Right lobe of liver (tissue), 6 donors: Measurements from ENCODE around the gene RNF214. TPM values are rescaled to one million over a fixed set of nuclear protein-coding genes. Genes with fewer than 3 reads are reported as not detected.
A peak's percentile ranks its signal among the peaks of the same experiment; 100 is the strongest.

Source experiments
- ATAC-seq, 4 donors: fragments of 200-7000 bp; cut with Tn5 transposase; one replicate each; pipeline ENCODE4 v1.9.1; 2020; ENCODE audit warnings: mild to moderate bottlenecking in 4 of 4, moderate library complexity in 4 of 4
- DNase-seq, 3 donors: peaks; one replicate each; pipeline ENCODE4 v3.0.0-alpha.2; 2020
- H3K27ac ChIP-seq, 3 donors: fragments of 200-600 bp; one replicate each; pipeline ENCODE4 v1.8.0; 2022
- H3K27me3 ChIP-seq, 2 donors: fragments of 200-600 bp; one replicate each; pipeline ENCODE4 v1.8.0; 2022
- H3K36me3 ChIP-seq, 4 donors: fragments of 200-600 bp; sonication (generic) in 1 of 4; one replicate each; pipeline versions ENCODE4 v1.5.1 to v1.8.0; 2017 to 2022; ENCODE audit warnings: control low read depth in 1 of 4
- H3K4me1 ChIP-seq, 4 donors: fragments of 200-600 bp; sonication (generic) in 1 of 4; one replicate each; pipeline versions ENCODE4 v1.5.1 to v1.8.0; 2017 to 2022; ENCODE audit warnings: control low read depth in 1 of 4
- H3K4me3 ChIP-seq, 3 donors: fragments of 200-600 bp; one replicate each; pipeline ENCODE4 v1.8.0; 2022
- H3K9me3 ChIP-seq, 4 donors: fragments of 200-600 bp; sonication (generic) in 1 of 4; one replicate each; pipeline versions ENCODE4 v1.5.1 to v1.8.0; 2017 to 2022; ENCODE audit warnings: control low read depth in 1 of 4
- CTCF ChIP-seq, 4 donors: fragments of 200-600 bp in 3 of 4; fragments of 450-650 bp in 1 of 4; IDR thresholded peaks; one replicate each; pipeline versions ENCODE4 v1.5.1 to v1.8.0; 2016 to 2022; ENCODE audit warnings: antibody characterized with exemption in 4 of 4, mild to moderate bottlenecking in 2 of 4
- POLR2A ChIP-seq: fragments of 450-650 bp; IDR thresholded peaks from one replicate; pipeline ENCODE4 v1.6.1; 2017; ENCODE audit warnings: antibody characterized with exemption, mild to moderate bottlenecking
- WGBS: methylation state at CpG from one replicate; pipeline ENCODE4 v1.1.6; 2018; ENCODE audit warnings: low coverage, low lambda C conversion rate; ENCODE audit not compliant: insufficient coverage; ENCODE audit errors: missing lambda C conversion rate; 5-methylcytosine and 5-hydroxymethylcytosine counted together
- intact Hi-C, 2 donors: fragments of 100-400 bp; cut with DNase I; formaldehyde crosslinking; loops; one replicate each; pipeline versions ENCODE4 v1.11.2 to v1.14.1; 2022
- total RNA-seq, 6 experiments: library from RNA; depleted of rRNA in 2 of 6; stranded (reverse); fragments of >200 nt in 2 of 6; fragmentation: NEBNext Ultra II Directional in 3 of 6; extraction: Animal tissue kit (Norgen Biotek cat#: 25700) in 3 of 6; gene quantifications; one replicate each; pipeline versions ENCODE4 v1.1.0 to v1.2.4, GENCODE V29; 2016 to 2023
- donor health status: DM: no; HTN: yes; CAD: no.
- donor health status: DM: no; HTN: no; CAD: no.
- donor health status: DM: no; HTN: no; CAD: no.
- donor health status: DM: no; HTN: yes; CAD: no.
- donor health status: DM: no; HTN: yes; CAD: no.

RNF214 gene
- total RNA-seq, 6 experiments from 2014 or later, result 5.6 to 9.4 (median 7.3) TPM

GRCh38 chr11:117199053-117199915 is 33.2 kb upstream of the RNF214 start, which contains the start of gene TAGLN:
TSS of gene TAGLN (plus strand) at chr11:117199370. CDS start at chr11:117203014, 3,644 bp downstream.
- H3K27ac ChIP-seq, result peak within 1 kb of the TSS; percentile 56 to 69 (median 59)
- no peaks in the 10 kb centered on the region for H3K4me1 ChIP-seq
- H3K36me3 ChIP-seq, result peaks cover 0 to 18% (median 1%) of the 10 kb centered on the region in 4 donors
- no CpG with 5 or more reads among the region's 34 CpGs for WGBS
- ATAC-seq, result peak; percentile 43 to 51 (median 45)
- TF ChIP-seq CTCF (IDR thresholded peaks at IDR 0.05) (no peak), POLR2A (peak; percentile 41)
- peak within 1 kb of the TSS; percentile 22 to 40 (median 31) for H3K4me3 ChIP-seq
- H3K27me3 ChIP-seq, result no peaks in the 10 kb centered on the region
- intact Hi-C loops, result no loop called here
- peak; percentile 42 to 64 (median 53) for DNase-seq
- H3K9me3 ChIP-seq, result no peaks in the 10 kb centered on the region

- WGBS, result 56% methylated on average over 8 of the region's 13 CpGs
- TF ChIP-seq CTCF (IDR thresholded peaks at IDR 0.05), result no peak
- TF ChIP-seq POLR2A, result no peak
- DNase-seq, result peak in 1 of 3 donors; percentile 47
- intact Hi-C loops, result no loop called here
- peaks cover 0 to 18% (median 2%) of the 10 kb centered on the region in 4 donors for H3K36me3 ChIP-seq
- H3K4me1 ChIP-seq, result no peaks in the 10 kb centered on the region
- peak overlapping the region; percentile 56 to 69 (median 59) for H3K27ac ChIP-seq
- H3K27me3 ChIP-seq, result no peaks in the 10 kb centered on the region
- no peaks in the 10 kb centered on the region for H3K9me3 ChIP-seq
- H3K4me3 ChIP-seq, result peak overlapping the region; percentile 22 to 40 (median 31)
- ATAC-seq, result no peak
Measured at GRCh38 chr11:117199916-117200812, 32.3 kb upstream of the RNF214 start.

- WGBS, result 65% methylated on average over 7 of the region's 12 CpGs
- H3K9me3 ChIP-seq, result no peaks in the 10 kb centered on the region
- no peaks in the 10 kb centered on the region for H3K4me1 ChIP-seq
- peak overlapping the region; percentile 22 to 40 (median 31) for H3K4me3 ChIP-seq
- H3K36me3 ChIP-seq, result peaks cover 0 to 10% (median 1%) of the 10 kb centered on the region in 4 donors
- H3K27ac ChIP-seq, result peak overlapping the region in 2 of 3 donors; percentile 6 to 56
- intact Hi-C loops, result no loop called here
- no peak for TF ChIP-seq CTCF (IDR thresholded peaks at IDR 0.05)
- no peak for TF ChIP-seq POLR2A
- H3K27me3 ChIP-seq, result no peaks in the 10 kb centered on the region
- ATAC-seq (no peak), DNase-seq (peak in 1 of 3 donors; percentile 30)
Measured at GRCh38 chr11:117200813-117201657, 31.4 kb upstream of the RNF214 start.
